ENCODE measurements around the gene IFT27.
"Not testable (repeated sequence)": the region's sequence is repeated elsewhere in the genome, so short reads cannot be mapped to it uniquely, and the experiment has no call there.

Gene IFT27

DNA sequence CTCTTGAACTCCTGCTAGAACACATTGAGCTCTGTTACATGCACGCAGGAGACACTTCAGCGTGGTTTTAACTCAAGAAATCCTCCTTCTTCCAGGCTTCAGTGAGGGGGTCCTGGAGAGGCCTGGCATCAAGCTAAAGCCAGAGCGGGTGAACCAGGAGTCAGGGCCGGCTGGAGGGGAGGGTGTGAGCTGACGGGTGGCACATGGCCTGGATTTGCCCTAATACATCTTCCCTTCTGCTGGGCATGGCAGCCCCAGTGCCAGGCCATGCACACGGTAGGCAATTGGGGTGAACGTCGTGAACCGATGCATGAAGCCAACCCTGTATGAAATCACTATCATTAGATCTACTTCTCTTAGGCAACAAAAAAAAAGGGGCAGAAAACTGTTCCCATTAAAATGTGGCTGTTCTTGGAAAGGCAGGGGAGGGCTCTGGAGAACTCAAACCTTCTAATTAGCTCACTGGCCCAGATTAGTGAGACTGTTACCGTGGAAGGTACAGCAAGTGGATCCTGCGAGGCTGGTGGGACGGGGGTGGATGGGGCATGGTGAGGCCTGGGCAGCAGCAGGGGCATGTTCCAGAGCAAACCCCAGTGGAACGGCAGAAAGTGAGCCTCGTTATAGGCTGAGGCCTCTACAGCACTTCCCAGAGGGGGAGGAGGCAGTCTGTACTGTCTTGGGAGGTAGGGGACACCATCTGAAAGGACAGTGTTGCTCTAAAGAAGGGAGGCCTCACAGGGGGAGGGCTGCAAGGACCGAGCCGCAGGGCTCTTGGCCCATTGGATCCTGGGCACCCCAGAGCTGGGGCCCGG, 10.6 kb downstream of the IFT27 start:
- no peak for DNase-seq (ENCODE audit: low read depth)

DNA sequence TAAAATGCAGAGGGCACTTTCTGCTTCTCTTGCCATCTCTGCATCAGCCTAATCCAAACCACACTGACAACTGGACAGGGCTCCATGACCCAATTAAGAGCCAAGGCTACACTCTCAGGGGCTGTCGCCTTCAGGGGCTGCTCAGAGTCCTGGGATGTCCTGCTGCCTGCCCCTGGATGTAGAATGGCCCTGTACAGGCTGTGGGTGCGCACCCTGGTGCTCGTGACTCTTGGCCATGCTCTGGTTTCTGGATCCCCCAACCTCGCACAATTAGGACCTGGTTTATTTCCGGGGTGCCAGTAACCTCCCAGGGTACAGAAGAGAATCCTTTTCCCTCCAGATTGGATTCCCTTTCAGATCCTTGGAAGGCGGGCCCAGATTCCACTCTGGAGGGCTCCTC, 11.3 kb downstream of the IFT27 start:
- DNase-seq (ENCODE audit: low read depth) = no peak

DNA sequence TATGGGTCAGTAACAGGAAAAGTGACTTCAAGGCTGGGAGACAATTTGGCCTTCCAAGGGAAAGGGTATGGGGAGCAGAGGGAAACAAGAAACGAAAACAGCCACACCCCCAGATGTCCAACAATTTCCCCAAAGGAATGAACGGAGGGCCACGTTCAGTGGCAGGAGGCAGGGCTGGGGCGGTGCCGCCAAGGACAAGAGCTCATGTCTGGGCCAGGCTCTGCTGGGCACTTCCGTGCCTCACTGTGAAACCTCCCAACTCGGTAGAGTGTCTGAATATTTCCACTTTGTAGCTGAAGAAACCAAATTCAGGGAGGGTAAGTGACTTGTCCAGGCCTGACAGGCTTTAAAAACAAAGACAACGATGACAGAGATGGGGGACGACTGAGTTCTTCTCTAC, 11.9 kb downstream of the IFT27 start:
- no peak for DNase-seq (ENCODE audit: low read depth)

DNA sequence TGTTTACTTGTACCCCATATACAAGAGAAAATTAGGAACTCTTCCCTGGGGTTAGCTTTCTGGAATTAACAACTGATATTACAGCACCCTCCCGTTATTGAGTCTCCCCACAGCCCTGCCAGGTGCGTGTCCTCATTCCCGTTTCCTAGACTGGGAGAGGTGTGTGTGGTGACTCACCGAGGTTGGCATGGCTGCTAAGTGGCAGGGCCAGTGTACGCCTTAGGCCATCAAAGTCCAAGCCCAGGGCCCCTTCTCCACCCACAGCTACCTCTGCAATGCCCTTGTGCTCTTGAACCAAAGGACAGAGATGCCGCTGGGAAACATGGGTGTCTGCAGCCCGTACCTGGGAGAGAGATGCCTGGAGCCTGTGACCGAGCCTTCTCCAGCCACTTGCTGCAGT, 12.3 kb downstream of the IFT27 start:
- no peak for DNase-seq (ENCODE audit: low read depth)

DNA sequence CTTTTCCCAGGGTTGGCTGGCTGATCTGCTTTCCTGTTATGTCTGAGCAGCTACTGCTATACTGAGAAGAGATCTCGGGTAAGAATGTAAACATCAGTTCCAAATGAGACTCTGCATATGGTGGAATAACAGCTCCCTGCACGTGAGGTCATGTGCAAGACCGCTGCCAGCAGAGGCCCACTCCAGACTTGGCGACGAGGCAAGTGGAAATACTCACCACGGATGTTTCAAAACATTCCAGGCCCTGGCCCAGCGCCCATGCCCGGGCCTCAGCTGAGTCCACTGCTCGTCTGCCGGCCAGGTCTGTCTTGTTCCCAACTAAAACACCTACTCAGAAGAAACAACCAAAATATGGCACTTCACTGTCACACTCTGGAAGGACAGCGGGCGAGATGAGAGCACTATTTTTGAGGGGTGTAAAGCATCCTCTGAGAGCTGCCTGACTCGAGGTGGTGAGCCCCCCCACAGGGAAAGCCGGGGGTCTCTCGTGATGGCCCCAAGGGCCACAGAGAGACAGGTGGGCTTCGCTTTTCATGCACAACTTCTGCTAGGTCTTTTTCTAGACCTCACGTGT, 13.1 kb downstream of the IFT27 start:
- DNase-seq (ENCODE audit: low read depth) = no peak

DNA sequence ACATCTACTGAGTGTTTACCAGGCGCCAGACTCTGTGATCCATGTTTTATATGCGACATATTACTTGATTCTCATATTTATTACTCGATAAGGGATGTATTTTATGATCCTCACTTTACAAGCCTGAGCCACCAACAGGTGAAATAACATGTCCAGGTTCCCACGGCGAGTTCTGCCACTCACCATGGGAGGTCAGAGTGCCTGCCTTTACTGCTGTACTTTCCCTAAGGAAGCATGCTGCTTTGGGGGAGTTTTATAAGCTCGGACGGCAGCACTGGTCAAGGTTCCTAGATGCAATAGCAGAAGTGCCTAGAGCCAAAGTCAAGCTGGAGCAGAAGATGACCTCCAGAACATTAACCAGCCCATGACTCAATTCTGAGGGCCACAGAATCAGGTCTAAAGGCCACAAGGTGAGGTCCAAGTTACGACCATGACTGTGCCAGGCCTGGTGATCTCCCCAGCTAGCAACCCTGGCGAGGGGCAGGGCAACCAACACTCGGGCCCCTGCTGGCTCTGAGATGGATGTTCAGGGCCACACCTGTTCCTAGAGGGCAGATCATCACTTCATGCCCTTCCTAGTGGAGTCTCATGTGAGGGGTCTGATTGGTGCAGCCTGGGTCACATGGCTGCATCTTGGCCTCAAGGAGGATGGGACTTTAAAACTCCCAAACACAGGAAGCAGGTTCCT, 14.2 kb downstream of the IFT27 start:
- no peak for DNase-seq (ENCODE audit: low read depth)

DNA sequence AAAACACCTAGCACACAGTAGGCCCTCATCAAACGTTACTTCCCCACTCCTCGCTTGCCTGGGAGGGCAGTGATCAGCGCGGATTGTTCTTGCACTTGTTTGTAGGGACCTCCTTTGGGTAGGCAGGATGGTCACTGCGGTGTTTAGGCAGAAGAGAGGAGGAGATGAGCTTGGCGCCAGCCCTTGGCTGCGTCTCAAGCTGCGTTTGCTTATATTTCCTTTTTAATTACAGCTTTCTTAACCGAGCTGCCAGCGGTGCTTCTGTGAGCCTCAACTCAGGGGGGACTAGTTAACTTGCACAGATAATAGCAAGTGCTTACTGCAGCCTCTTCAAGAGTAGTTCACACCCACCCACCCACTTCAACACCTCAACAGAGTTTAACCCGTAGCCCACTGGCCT, 15.1 kb downstream of the IFT27 start:
- DNase-seq (ENCODE audit: low read depth) = no peak

DNA sequence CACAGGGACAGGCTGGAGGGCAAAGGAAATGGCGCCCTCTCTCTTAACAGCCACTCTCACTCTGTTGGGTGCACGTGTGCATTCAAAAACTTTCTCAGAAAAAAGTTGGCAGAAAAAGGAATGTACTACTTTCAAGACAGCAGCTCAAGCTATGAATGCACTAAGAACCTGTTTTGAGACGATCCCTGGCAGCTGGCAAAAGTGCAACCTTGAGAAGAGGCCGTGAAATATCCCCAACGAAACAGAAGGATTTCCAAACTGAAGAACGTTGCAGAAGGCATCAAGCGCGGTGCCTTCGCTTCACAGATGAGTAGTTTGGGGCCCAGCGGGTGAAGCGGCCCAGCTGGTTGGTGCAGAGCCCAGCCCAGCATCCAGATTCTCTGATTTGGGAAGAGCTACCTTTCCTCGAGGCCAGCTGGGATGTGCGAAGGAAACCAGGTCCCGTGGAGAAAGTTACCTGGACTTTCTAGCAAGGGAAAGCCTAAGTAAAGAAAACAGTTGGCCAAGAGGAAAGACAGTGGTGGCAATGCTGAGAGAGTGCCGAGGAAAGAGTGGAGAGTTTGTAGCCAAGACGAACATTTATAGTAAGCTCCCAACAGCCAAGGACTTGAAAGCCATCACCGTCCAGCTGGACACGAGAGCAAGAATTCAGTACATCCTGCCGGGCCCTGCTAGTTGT, 16.3 kb downstream of the IFT27 start:
- DNase-seq (ENCODE audit: low read depth) = no peak

DNA sequence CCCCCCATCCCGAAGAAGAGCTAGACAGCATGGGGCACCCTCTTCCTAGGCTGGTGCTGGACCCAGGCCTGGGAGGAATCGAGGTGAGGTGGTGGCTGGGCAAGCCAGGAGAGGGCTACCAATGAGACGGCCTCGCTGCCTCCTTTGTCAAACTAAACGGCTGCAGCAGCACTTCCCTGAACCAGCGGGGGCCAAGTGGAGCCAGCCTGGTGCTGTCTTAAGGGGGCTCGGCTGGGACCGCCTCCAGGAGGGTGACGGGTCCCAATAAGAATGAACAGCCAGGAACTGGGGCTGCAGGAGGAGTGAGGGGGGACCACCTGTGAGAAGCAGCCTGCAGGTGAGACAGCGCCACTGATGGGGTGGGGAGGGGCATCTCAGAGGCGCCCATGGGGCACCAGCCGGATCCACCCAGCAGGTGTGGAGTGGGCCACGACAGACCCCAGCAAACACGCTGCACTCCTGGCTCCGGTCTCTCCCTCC, 17.1 kb downstream of the IFT27 start:
- DNase-seq (ENCODE audit: low read depth) = no peak

DNA sequence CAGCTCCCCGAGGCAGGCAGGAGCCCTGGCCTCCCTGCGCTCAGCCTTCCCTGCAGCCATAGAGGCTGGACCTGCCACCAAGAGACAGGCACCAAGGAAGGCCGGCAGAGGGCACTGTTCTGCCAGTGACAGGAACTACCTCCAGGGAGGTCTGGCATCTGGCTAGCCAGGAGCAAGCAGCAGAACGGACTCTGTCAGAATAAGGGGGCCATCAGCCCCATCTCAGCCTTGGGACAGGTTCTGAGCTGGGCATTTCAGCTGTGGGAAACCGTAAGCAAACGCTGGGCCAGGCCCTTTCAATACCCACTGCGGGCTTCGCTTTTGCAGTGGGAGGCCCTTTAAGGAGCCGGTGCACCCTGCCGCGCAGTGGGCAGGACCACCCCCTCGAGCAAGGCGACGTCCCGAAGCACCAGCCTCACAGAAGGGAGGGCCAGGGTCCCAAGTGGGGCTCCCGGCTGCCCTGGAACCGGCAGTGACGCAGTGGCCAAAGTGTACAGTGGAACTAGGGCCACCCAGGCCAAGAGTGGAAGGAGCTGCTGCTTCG, 18.2 kb downstream of the IFT27 start:
- peak; percentile 32 for DNase-seq (ENCODE audit: low read depth)

DNA sequence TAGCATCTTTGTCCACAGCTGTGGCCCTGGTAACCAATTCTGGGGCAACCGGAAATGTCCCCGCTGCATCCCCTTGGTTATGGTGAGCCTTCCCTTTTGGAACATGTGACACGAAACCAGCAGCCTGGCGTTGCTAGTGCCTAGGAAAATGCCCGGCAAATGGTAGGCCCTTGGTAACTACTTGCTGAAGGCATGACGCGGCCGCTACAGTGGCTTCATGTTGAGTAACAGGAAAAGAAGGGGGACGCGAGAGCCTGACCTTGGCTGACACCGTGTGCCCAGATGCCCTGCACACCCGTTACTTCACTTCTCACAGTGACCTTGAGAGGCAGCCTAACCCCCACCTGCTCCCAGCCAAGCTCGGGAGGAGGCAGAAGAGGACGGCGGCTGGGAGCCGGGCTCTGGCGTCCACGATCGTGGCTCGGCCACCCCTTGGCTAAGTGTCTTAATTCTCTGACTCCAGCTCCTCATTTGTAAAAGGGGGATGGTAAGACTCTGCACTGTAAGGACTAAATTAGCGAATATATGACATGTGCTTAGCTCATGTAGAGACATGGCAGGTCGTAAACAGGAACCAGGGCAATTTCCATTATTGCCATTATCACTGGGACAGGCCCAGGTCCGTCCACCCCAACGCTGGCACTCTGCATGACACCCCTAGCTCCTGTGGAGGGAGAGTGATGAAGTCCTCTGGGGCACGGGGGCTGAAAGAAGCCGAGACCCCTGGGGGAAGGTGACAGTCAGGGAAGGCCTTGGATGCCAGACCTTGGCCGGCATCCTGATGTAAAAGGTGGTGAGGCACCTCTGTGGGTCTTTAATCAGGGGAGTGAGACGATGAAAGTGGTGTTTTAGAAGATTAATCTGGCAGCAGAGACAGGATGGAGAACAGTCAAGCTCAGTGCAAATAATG, 18.9 kb downstream of the IFT27 start:
- no peak for DNase-seq (ENCODE audit: low read depth)

DNA sequence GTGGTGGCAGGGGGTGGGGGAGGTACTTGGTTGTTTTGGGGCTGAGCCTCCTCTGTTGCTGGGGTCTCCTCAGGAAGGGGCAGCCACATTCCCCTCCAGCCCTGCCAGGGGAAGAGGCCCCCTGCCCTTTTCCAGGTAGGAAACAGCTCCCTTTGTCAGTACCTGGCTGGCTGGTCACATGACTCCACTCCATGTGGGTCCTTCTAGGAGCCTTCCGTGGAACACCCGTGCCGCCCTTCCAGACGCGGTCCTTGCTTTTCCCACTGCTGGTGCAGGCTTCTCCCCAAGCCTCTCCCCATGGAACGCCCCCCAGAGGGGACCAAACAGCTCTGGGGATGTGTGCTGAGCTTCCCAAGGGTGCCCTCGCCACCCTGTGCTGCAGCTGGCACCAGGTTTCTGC, 19.9 kb downstream of the IFT27 start:
- DNase-seq (ENCODE audit: low read depth) = no peak

DNA sequence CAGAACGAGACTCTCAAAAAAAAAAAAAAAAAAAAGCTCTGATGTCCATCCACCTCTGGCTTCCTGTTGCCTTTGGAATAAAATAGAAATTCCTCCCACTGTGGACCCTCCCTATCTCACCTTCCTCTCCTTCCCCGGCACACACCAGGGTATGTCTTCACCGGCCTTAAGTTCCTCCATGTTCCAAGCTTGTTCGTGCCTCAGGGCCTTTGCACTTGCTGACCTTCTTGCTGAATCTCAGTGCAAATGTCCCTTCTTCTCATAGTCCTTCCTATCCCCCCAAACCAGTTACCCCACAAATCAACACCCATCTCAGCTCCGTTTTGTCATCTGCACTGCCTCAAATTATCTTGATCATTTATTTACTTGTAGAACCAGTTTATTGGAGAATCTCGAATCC, 20.6 kb downstream of the IFT27 start:
- DNase-seq (ENCODE audit: low read depth) = no peak

DNA sequence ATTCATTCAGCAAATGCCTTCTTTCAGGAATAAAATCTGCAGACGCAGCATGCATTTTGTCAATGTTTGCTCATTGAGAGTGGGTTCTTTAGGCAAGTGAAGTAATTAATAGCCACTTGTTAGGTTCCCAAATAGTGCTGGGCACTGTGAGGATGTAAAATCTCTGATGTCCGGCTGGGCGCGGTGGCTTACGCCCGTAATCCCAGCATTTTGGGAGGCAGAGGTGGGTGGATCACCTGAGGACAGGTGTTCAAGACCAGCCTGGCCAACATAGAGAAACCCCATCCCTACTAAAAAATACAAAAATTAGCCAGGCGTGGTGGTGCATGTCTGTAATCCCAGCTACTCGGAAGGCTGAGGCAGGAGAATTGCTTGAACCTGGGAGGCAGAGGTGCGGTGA, 21.0 kb downstream of the IFT27 start:
- not testable (repeated sequence) for DNase-seq (ENCODE audit: low read depth)

DNA sequence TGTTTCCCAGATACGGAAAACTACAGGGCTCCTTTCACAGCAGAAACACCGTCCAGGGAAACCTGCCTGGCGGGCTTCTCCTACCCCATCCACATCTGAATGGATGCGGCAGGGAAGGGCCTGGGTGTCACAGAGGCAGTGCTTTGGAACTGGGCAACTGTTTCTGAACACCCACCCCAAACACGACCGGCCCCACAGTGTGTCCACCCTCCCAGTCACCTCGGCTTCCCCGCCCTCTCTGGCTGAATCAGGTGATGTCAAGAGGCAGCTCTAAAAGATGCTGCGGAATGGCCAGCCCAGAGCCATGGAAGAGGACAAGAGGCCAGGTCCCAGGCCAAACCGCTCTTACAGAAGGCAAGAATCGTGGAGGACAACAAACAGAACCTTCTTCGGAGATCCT, 22.0 kb downstream of the IFT27 start:
- DNase-seq (ENCODE audit: low read depth) = no peak

DNA sequence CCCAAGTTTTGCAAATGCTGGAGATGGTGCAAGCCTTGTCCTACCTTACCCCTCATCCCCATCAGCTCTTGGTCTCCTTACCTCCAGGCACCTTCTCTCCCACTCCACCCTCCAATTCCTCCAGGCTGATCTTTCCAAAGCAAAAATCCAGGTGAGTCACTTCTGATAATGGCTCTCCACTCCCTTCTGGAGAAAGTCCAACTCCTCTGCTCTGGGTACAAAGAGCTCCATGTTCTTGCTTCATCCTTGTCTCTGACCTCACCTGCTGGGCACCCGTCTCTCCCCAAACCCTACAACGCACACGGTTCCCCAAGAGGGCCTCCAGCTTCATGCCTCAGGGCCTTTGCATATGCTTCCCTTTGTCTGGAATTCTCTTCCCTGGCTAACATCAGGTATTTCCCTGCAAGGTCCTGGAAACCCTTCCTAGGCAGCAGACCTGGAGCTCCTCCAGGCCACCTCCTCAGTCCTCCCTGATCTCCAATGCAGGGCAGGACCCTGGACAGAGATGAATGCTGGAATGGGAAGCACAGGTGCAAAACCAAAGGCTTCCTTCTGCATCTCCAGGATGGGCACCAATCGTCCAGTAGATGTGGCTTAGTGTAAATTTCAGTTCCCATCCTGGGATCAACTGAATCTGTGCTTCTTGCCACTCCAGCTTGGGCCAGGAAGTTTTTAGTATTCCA, 22.7 kb downstream of the IFT27 start:
- no peak for DNase-seq (ENCODE audit: low read depth)

DNA sequence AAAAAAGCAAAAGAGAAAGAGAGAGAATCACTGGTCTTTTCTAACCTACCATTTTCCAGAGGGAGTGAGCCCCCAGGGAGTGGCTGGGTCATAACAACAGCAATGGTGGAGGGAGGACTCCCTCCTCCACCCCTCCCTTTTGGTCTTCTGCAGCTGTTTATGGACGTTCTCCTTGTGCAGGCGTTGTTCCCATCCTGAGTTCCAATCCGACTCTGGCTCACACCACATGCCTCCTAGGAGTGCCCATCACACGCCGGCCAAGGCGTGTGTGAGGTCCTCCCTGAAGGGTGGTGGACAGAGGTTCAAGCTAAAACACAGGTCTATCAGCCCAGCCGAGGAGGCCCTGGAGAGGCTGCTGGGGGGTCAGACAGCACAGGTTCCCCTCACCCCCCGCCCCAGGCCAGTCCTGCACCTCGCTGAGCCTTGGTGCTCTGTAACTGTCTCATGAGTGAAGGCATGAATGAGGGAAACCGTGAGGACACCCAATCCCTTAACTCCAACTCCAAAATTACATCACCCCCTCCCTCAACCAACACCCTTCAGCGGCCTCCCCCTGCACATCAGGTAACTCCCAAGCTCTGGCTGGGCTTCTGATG, 29.4 kb downstream of the IFT27 start:
- no peak for DNase-seq (ENCODE audit: low read depth)

DNA sequence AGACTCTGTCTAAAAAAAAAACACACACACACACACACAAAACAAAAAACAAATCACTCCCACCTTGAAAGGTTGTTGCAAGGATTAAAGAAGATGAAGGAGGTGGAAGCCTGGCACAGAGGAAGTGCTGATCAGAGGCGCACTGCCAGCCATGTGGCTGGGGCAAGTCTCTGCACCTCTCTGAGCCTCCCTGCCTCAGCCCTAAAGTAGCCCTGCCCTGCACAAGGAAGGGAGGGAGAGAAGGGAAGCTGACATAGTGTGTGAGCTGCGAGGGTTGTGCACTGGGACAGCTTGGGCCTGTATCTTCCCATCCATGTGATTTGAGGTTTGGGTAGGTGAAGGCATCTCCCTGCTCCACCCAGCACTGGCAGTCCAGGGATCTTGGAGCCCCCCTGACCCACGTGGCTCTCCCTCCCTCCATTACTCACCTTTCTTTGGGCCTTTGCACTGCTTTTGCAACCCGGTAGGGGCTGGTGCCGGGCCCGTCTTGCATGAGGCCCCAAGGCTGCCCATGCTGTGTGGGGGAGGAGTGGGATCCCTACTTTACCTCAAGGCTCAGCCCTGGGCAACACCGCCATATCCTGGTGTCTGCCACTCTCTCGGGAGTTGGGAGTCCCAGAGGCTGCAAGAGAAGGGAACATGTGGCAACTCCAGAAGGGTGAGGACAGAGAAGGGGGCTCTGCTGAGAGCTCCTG, 30.5 kb downstream of the IFT27 start:
- DNase-seq (ENCODE audit: low read depth) = no peak

DNA sequence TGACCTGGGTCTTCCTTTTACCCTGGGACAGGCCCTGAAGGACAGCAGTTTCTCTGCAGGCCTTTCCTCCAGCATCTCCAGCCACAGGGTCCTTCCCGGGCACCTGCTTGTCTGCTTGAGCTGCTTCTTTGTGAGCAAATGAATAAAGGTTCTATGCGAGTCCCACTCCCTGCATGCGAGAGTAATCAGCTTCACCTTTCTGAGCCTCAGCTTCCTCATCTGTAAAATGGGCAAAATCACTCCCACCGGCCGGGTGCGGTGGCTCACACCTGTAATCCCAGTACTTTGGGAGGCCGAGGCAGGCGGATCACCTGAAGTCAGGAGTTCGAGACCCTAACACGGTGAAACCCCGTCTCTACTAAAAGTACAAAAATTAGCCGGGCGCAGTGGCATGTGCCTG, 31.1 kb downstream of the IFT27 start:
- no peak for DNase-seq (ENCODE audit: low read depth)

DNA sequence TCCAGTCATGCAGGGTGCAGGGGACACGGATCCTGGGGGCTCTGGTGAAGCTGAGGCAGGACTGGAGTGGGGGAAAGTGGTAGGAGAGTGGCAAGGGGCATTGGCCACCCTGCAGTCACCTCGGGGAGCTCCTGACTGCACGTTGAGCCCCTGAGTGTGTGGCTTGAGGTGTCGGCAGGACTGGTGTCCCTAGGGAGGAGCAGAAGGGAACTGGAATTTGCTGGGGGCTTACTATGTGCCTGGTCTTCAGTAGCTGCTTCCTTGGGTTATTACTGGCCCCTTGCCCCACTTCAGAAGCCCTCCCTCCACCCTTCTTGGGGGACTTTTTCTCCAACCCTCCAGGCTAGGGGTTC, 31.5 kb downstream of the IFT27 start:
- no peak for DNase-seq (ENCODE audit: low read depth)
